ENCODE data around the gene PBX1.

Gene PBX1

DNA sequence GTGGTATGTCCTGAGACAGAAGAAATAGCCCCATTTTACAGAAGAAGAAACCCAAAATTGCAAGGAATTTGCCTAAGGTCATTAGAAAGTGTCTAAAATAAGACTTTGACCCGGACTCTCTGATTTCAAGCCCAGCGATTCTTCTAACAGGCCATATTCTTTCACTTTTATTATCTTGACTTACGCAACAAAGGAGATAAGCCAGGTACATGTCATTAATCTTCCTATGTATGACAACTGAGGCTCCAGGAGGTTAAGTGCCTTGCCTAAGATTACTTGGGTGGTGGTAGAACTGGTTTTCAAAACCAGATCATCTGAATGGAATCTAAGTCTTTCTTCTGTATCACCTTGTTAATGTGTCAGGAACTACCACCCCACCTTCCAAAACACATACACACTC is 124.3 kb downstream of the PBX1 start:
- no peaks in the 10 kb centered on the region for H3K9me3 ChIP-seq (ENCODE audit: control insufficient read depth, insufficient read depth, low read length)
- H3K4me3 ChIP-seq (ENCODE audit: low read depth, low read length), result no peak overlapping the region
- no peaks in the 10 kb centered on the region for H3K27me3 ChIP-seq (ENCODE audit: control insufficient read depth, insufficient read depth, low read length)
- no peak overlapping the region for H3K9ac ChIP-seq (ENCODE audit: low read depth, low read length)
- peaks cover 3% of the 10 kb centered on the region for H3K4me1 ChIP-seq (ENCODE audit: control insufficient read depth, insufficient read depth, low read length)
- no peaks in the 10 kb centered on the region for H3K36me3 ChIP-seq (ENCODE audit: control insufficient read depth, insufficient read depth, low read length)

DNA sequence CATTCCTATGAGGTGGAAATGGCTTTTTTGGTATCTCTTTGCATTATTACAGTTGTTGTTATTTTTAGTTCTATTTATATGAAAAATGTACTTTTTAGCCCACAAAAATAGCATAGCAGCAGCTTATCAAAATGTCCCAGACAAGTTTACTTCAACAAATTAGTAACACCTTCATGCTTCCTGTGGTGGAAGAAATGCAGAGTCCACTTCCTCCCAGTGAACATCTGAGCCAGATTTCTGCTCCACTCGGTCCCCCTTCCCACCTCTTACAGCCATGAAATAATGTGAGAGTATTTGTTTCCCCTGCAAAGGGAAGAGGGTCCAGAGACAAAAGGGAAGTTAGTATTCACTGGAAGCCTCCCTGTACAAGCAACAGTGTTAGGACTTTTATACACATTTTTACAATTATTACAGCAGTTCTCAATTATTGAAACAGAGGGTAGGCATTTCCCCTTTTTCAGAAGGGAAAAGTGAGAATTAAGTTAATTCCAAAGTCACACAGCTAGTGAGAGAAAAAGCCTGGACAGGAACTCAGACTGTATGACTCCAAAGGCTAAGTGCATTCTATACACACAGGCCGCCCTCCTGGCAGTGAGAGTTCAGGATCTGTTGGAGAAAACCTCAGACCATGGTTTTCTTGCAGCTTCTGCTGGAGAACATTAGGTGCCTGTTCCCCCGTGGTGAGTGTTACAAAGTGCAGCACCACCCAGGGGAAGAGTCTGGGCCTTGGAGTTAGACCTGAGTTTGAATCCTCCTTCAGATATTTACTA is 126.5 kb downstream of the PBX1 start:
- no peaks in the 10 kb centered on the region for H3K36me3 ChIP-seq (ENCODE audit: control insufficient read depth, insufficient read depth, low read length)
- peaks cover 14% of the 10 kb centered on the region for H3K4me1 ChIP-seq (ENCODE audit: control insufficient read depth, insufficient read depth, low read length)
- H3K4me3 ChIP-seq (ENCODE audit: low read depth, low read length), result no peak overlapping the region
- no peaks in the 10 kb centered on the region for H3K27me3 ChIP-seq (ENCODE audit: control insufficient read depth, insufficient read depth, low read length)
- no peaks in the 10 kb centered on the region for H3K9me3 ChIP-seq (ENCODE audit: control insufficient read depth, insufficient read depth, low read length)
- H3K9ac ChIP-seq (ENCODE audit: low read depth, low read length), result no peak overlapping the region

DNA sequence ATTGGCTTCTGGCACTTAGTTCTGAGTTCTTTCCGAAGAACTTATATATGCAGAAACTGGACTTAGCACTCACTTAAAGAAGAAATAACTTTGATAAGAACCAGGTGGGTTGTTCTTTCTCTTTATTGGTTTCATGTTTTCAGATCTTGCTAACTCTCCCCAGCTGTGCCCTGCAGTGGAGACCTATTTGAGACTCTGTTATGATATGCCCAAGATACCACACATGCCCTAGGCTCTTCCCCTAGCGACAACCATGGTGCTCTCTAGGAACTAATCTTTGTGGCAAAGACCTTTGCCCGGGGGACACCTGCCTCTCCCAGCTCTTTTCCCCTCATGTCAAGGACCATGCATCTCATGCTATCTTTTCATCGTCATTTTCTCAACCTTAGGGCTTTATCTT is 128.8 kb downstream of the PBX1 start:
- Histone ChIP-seq H3K36me3 (ENCODE audit: control insufficient read depth, insufficient read depth, low read length) (no peaks in the 10 kb centered on the region), H3K27me3 (ENCODE audit: control insufficient read depth, insufficient read depth, low read length) (no peaks in the 10 kb centered on the region), H3K9me3 (ENCODE audit: control insufficient read depth, insufficient read depth, low read length) (no peaks in the 10 kb centered on the region), H3K4me3 (ENCODE audit: low read depth, low read length) (no peak overlapping the region), H3K9ac (ENCODE audit: low read depth, low read length) (no peak overlapping the region), H3K4me1 (ENCODE audit: control insufficient read depth, insufficient read depth, low read length) (peaks cover 14% of the 10 kb centered on the region)

DNA sequence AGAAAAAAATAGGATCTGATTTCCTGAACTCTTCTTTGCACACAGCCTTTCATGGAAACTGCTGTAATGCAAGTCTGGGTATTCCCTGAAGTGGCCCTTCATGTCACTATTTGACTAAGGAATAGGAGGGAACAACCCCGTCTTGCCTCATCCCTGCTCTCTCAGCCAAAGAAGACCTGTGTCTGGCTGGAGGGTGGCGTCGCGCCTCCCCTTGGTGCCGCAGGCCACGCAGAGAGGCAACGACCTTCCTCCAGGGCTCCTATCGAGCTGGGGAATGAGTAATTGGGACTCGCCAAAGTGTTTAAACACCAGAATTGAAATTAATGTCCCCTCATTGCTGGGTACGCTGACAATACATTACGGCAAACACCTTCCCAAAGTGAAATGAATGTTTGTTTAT is 129.8 kb downstream of the PBX1 start:
- no peak overlapping the region for H3K4me3 ChIP-seq (ENCODE audit: low read depth, low read length)
- H3K4me1 ChIP-seq (ENCODE audit: control insufficient read depth, insufficient read depth, low read length), result peaks cover 14% of the 10 kb centered on the region
- H3K9ac ChIP-seq (ENCODE audit: low read depth, low read length), result no peak overlapping the region
- no peaks in the 10 kb centered on the region for H3K36me3 ChIP-seq (ENCODE audit: control insufficient read depth, insufficient read depth, low read length)
- H3K9me3 ChIP-seq (ENCODE audit: control insufficient read depth, insufficient read depth, low read length), result no peaks in the 10 kb centered on the region
- no peaks in the 10 kb centered on the region for H3K27me3 ChIP-seq (ENCODE audit: control insufficient read depth, insufficient read depth, low read length)

DNA sequence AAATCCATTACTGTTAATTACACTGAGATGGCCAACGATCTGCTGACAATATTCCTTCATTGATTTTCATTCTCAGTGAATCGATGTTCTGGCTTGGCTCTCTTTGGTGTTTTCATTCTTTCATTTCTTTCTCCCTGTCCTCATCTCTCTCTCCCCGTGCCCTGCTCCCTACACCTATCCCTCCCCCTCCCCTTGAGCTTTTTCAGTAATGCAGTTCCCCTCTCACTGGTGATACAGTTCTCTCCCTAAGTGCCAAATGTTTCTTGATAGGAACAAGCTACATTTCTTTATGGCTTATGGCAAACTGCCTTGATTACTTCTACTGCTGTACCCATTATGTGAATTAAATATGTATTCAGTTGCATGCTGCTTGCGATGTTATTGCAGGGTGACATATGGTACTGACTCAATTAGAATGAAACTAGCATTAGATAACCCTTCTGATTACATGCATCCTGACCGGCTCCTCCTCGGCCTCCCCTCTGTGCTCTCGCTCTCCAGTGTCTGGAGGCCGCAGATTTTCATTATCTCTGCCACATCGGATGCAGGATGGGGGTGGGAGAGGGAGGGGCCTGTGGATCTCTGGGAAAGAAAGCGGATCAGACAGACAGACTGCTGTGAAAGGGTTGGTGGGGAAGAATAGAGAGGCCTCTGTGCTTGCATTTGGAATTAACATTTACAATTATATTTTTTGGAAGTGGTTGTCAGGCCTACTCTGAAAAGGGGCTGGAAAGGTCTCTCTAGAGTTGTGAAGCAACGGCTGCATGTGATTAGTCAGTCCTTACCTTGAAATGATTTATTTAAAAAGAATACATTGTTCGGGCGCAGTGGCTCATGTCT is 130.9 kb downstream of the PBX1 start:
- Histone ChIP-seq H3K27me3 (ENCODE audit: control insufficient read depth, insufficient read depth, low read length) (no peaks in the 10 kb centered on the region), H3K4me1 (ENCODE audit: control insufficient read depth, insufficient read depth, low read length) (peaks cover 14% of the 10 kb centered on the region), H3K36me3 (ENCODE audit: control insufficient read depth, insufficient read depth, low read length) (no peaks in the 10 kb centered on the region), H3K9ac (ENCODE audit: low read depth, low read length) (no peak overlapping the region), H3K4me3 (ENCODE audit: low read depth, low read length) (no peak overlapping the region), H3K9me3 (ENCODE audit: control insufficient read depth, insufficient read depth, low read length) (no peaks in the 10 kb centered on the region)

DNA sequence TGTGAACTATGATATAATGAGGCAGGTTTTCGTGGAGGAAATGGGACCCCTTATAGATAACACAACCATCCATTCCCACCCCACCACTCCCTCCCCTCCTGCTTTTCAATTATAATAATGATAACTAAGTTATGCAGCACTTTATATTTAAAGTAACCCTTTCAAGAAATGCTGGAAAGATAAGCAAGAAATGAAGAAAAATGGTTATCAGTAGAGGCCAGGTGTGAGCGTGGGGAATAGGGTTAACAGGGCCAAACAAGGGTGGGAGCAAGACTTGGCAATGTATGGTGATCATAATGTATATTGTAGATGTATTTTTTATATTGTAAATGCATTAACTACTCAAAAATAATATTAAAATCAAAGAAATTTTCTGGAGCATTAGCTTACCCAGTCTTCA is 133.4 kb downstream of the PBX1 start:
- no peak overlapping the region for H3K9ac ChIP-seq (ENCODE audit: low read depth, low read length)
- no peaks in the 10 kb centered on the region for H3K9me3 ChIP-seq (ENCODE audit: control insufficient read depth, insufficient read depth, low read length)
- H3K4me3 ChIP-seq (ENCODE audit: low read depth, low read length), result no peak overlapping the region
- H3K27me3 ChIP-seq (ENCODE audit: control insufficient read depth, insufficient read depth, low read length), result no peaks in the 10 kb centered on the region
- H3K36me3 ChIP-seq (ENCODE audit: control insufficient read depth, insufficient read depth, low read length), result no peaks in the 10 kb centered on the region
- H3K4me1 ChIP-seq (ENCODE audit: control insufficient read depth, insufficient read depth, low read length), result peaks cover 16% of the 10 kb centered on the region

DNA sequence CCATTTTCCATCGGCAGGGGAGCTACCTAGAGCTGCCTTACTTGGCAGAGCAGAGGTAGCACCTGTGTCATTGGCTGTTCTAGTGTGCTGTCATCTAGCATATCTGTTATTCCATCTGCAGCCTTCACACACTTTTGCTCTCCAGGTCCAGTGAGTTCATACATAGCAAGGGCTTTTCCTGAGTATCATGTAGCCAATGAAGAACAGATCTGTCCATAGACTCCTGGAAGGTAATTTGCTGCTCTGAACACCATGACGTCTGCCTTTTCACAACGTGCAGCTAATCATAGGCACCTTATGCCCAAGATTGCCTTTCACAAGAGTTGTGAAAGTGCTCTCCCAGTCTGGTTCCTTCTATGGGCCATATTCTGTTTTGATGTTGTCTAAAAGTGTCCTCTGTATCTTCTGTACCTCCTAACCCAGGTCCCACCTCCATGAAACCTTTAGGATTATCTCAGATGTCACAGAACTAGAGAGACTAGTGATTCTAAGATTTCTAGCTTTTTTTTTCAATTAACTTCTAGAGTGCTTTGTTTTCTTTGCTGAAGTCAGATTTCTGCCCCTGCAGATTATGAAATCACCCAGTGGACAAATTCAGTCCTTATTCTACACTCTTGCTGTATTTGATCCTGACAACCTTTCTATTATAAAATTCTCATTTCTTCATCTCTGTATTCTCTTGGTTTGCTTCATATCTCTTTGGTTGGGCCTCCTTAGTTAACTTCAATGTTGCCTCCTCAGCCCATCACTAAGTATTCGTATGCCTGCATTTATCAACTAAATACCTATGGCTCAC is 134.8 kb downstream of the PBX1 start:
- Histone ChIP-seq H3K4me3 (ENCODE audit: low read depth, low read length) (no peak overlapping the region), H3K9me3 (ENCODE audit: control insufficient read depth, insufficient read depth, low read length) (no peaks in the 10 kb centered on the region)

DNA sequence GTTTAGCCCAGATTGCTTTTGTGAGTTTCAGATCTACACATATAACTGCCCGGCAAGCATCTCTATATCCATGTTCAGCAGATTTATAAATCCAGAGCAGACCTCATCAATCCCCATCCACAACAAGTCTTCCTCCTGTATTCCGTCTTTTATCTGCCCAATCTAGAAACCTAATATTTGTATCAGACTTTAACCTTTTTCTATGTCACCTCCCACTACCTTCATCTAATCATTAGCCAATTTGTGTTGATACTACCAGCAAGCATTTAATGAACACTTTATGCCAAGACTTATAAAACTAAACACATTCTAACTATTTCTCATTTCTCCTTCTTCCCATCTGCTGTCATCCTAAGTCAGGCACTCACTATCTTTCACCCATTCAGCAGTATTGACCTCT is 135.5 kb downstream of the PBX1 start:
- Histone ChIP-seq H3K4me1 (ENCODE audit: control insufficient read depth, insufficient read depth, low read length) (peaks cover 5% of the 10 kb centered on the region), H3K9ac (ENCODE audit: low read depth, low read length) (no peak overlapping the region), H3K4me3 (ENCODE audit: low read depth, low read length) (no peak overlapping the region), H3K9me3 (ENCODE audit: control insufficient read depth, insufficient read depth, low read length) (no peaks in the 10 kb centered on the region), H3K27me3 (ENCODE audit: control insufficient read depth, insufficient read depth, low read length) (no peaks in the 10 kb centered on the region), H3K36me3 (ENCODE audit: control insufficient read depth, insufficient read depth, low read length) (no peaks in the 10 kb centered on the region)

More for the DNA sequence above, 134.8 kb downstream of the PBX1 start:
- H3K9ac ChIP-seq (ENCODE audit: low read depth, low read length), result no peak overlapping the region
- no peaks in the 10 kb centered on the region for H3K36me3 ChIP-seq (ENCODE audit: control insufficient read depth, insufficient read depth, low read length)
- no peaks in the 10 kb centered on the region for H3K27me3 ChIP-seq (ENCODE audit: control insufficient read depth, insufficient read depth, low read length)
- peaks cover 10% of the 10 kb centered on the region for H3K4me1 ChIP-seq (ENCODE audit: control insufficient read depth, insufficient read depth, low read length)

DNA sequence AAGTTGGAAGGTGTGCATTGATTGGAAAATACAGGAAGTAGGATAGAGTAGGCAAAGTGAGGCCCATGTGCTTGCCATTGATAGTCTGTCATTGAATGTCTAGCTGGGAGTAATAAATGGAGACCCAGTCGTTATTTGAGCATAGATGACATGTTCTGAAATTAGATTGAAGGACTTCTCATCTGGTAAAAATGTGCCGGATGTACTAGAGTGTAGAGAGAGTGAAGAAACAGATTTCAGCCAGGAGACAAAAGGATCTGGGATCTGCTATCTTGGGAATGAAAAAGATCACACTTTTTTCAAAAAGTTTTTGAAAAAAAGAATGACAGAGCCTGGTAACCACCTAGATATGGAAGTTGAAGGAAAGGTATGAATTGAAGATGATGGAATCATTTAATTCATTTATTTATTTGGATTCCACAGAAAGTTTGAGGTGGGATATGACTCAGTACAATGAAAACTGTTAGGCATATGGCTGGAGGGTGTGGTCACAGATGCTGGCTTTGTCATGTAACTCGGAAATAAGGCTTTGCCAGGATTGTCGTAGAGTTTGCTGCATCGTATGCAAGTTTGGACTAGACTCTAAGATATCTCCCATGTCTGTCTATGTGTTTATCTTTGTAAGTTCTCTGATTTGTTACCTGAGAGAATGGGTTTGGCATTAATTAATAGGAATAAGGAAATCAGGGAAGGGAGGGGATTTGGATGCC is 137.1 kb downstream of the PBX1 start:
- no peaks in the 10 kb centered on the region for H3K9me3 ChIP-seq (ENCODE audit: control insufficient read depth, insufficient read depth, low read length)
- H3K4me3 ChIP-seq (ENCODE audit: low read depth, low read length), result no peak overlapping the region
- H3K36me3 ChIP-seq (ENCODE audit: control insufficient read depth, insufficient read depth, low read length), result no peaks in the 10 kb centered on the region
- no peaks in the 10 kb centered on the region for H3K27me3 ChIP-seq (ENCODE audit: control insufficient read depth, insufficient read depth, low read length)
- no peak overlapping the region for H3K9ac ChIP-seq (ENCODE audit: low read depth, low read length)
- peaks cover 9% of the 10 kb centered on the region for H3K4me1 ChIP-seq (ENCODE audit: control insufficient read depth, insufficient read depth, low read length)

DNA sequence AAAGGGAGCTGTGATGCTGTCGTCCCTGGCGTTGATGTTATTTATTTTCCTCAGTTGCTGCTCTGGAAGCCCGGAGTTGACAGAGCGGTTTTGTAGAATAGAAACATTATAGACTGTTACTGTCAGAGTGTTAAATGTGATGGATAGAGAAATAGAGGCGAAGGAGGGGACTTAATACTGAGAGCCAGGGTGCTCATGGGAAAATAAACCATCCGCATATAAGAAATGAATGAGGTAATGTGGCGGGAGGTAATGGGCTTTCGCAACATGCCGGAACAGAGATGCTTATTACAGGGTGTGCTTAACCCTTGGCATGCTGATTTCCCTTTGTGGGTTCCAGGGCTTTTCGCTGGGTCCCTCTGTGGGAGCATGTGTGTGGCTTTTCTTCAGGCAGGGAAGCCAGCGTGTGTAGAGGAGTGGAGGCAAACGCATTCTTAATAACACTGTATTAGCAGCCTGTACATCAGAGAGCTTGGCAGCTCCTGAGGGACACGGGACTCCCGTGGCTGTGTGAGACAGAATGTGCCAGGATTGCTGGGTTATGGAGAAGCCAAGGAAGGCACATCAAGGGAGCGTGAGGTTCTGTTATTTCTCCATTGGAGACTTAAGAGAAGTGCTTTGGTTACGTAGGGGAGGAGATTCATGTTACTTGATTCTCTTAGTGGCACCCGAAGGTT is 141.0 kb downstream of the PBX1 start:
- Histone ChIP-seq H3K4me1 (ENCODE audit: control insufficient read depth, insufficient read depth, low read length) (peaks cover 14% of the 10 kb centered on the region), H3K9me3 (ENCODE audit: control insufficient read depth, insufficient read depth, low read length) (no peaks in the 10 kb centered on the region), H3K9ac (ENCODE audit: low read depth, low read length) (no peak overlapping the region), H3K27me3 (ENCODE audit: control insufficient read depth, insufficient read depth, low read length) (no peaks in the 10 kb centered on the region), H3K36me3 (ENCODE audit: control insufficient read depth, insufficient read depth, low read length) (no peaks in the 10 kb centered on the region), H3K4me3 (ENCODE audit: low read depth, low read length) (no peak overlapping the region)

DNA sequence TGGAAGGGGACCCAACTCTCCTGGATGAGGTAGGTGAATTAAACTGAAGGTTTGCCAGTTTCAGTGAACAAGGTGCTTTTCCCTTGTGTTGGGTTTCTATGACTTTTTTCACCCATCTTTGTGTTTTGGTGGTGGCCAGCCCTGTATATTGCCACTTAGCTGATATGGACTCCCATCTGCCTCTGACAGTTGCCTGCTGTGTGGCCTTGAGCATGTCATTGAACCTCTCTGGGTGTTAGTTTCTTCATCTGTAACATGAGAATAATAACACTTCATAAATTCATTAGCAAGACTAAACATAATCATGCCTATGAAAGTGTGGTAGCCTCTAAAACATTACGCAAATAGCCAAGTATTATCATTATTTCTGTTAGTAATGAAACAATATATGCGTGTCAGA is 141.7 kb downstream of the PBX1 start:
- no peak overlapping the region for H3K9ac ChIP-seq (ENCODE audit: low read depth, low read length)
- no peaks in the 10 kb centered on the region for H3K9me3 ChIP-seq (ENCODE audit: control insufficient read depth, insufficient read depth, low read length)
- H3K27me3 ChIP-seq (ENCODE audit: control insufficient read depth, insufficient read depth, low read length), result no peaks in the 10 kb centered on the region
- H3K4me1 ChIP-seq (ENCODE audit: control insufficient read depth, insufficient read depth, low read length), result peaks cover 12% of the 10 kb centered on the region
- no peaks in the 10 kb centered on the region for H3K36me3 ChIP-seq (ENCODE audit: control insufficient read depth, insufficient read depth, low read length)
- H3K4me3 ChIP-seq (ENCODE audit: low read depth, low read length), result no peak overlapping the region

Measured in iPS-15b (cell line).